Measurements from ENCODE around the gene ZFYVE28. TPM values are rescaled to one million over a fixed set of nuclear protein-coding genes. Genes with fewer than 3 reads are reported as not detected.
A peak's percentile ranks its signal among the peaks of the same experiment; 100 is the strongest.

The ZFYVE28 gene
- total RNA-seq, 2 experiments from 2014 or later = 26.2 to 28.0 TPM

- Histone ChIP-seq H3K9me3 (ENCODE audit: control insufficient read depth in 1 of 2, insufficient read depth in 1 of 2, low read length in 2 of 2) (no peaks in the 10 kb centered on the region), H3K36me3 (ENCODE audit: insufficient read depth, low read length) (peaks cover 16% of the 10 kb centered on the region), H3K27ac (ENCODE audit: low read depth in 1 of 2, low read length in 2 of 2) (no peak overlapping the region), H3K27me3 (ENCODE audit: control insufficient read depth in 1 of 2, insufficient read depth in 2 of 2, low read length in 2 of 2) (no peaks in the 10 kb centered on the region), H3K4me3 (ENCODE audit: low read length) (no peak overlapping the region), H3K4me1 (ENCODE audit: insufficient read depth, low read length) (peaks cover 6% of the 10 kb centered on the region)
- Mint-ChIP-seq H3K27ac (no peak overlapping the region), H3K27me3 (no peaks in the 10 kb centered on the region), H3K36me3 (ENCODE audit: low read depth) (peaks cover 13% of the 10 kb centered on the region), H3K9me3 (no peaks in the 10 kb centered on the region), H3K4me1 (ENCODE audit: low read depth) (peaks cover 7% of the 10 kb centered on the region), H3K4me3 (no peak overlapping the region)
- TF ChIP-seq CTCF (IDR thresholded peaks at IDR 0.05) = peak; percentile 88
- ChIA-PET POLR2A (interaction anchor here (1.0 to 1.7 kb wide), 9 partner anchors 13 to 265 kb away, joined by 3 to 13 read pairs (median 4); partner anchors contain the start of genes CFAP99, MXD4 and RNF4), CTCF (interaction anchor here (0.6 to 2.4 kb wide), 24 partner anchors 9 to 358 kb away, joined by 3 to 38 read pairs (median 6); partner anchors contain the start of genes CFAP99, HAUS3, POLN and ZFYVE28)
- peak; percentile 71 to 88 (median 78) for DNase-seq
- intact Hi-C loops (cut with DNase I, micrococcal nuclease) = loop anchor here (1.0 to 5.0 kb wide), 8 partner anchors 21 to 249 kb away; partner anchors contain the start of gene RNF4 (in 1 of the 2)
- ATAC-seq (ENCODE audit: poor library complexity) = peak; percentile 98
Measured at GRCh38 chr4:2220016-2220630, 198.3 kb downstream of the ZFYVE28 start.

Other genes starting within 250 kb of the ZFYVE28 start
- gene HAUS3, start 176.5 kb downstream of the ZFYVE28 start, total RNA-seq = 100 to 1,000 TPM; 143 to 148 TPM
- 1 to 10 TPM; 2.1 to 2.3 TPM for gene POLN, start 176.5 kb downstream of the ZFYVE28 start, total RNA-seq
- gene MXD4, start 156.5 kb downstream of the ZFYVE28 start, total RNA-seq = 100 to 1,000 TPM; 140 to 147 TPM
- under 1 TPM in 1 of 2 experiments, not detected in 1; 0.17 TPM for gene CFAP99, start 310 bp upstream of the ZFYVE28 start, total RNA-seq
- gene RNF4, start 50.5 kb upstream of the ZFYVE28 start, total RNA-seq = 100 to 1,000 TPM; 106 to 109 TPM
- 10 to 100 TPM; 28.4 to 30.0 TPM for gene FAM193A, start 118.0 kb upstream of the ZFYVE28 start, total RNA-seq

Data from CD4-positive, alpha-beta T cell (primary cell).